ENCODE results near the gene METRN. TPM values are rescaled to one million over a fixed set of nuclear protein-coding genes. Genes with fewer than 3 reads are reported as not detected.

The METRN gene
- total RNA-seq, 2 experiments from 2014 or later = 35.3 to 37.7 TPM

- CTCF ChIA-PET = interaction anchor here (1.0 kb wide), 1 partner anchor 55 kb away, joined by 3 read pairs; no protein-coding TSS in a partner anchor
- POLR2A ChIA-PET = no interaction called here
Observed at GRCh38 chr16:766820-767640, 52.1 kb downstream of the METRN start.

GRCh38 chr16:767743-768235 is 52.9 kb downstream of the METRN start:
- POLR2A ChIA-PET = no interaction called here
- CTCF ChIA-PET = no interaction called here

- CTCF ChIA-PET = no interaction called here
- POLR2A ChIA-PET = no interaction called here
Observed at GRCh38 chr16:768428-768827, 53.5 kb downstream of the METRN start.

Other genes starting within 250 kb of the METRN start
- gene CAPN15, start 187.4 kb upstream of the METRN start, total RNA-seq = 100 to 1,000 TPM; 107 to 108 TPM
- gene PRR35, start 154.7 kb upstream of the METRN start, total RNA-seq = not detected
- gene NHLRC4, start 148.1 kb upstream of the METRN start, total RNA-seq = under 1 TPM; 0.25 to 0.27 TPM
- gene PIGQ, start 145.2 kb upstream of the METRN start, total RNA-seq = 10 to 100 TPM; 46.7 to 50.8 TPM
- 10 to 100 TPM in 1 of 2 experiments, 1 to 10 TPM in 1; 8.9 to 11.1 TPM for gene RAB40C, start 125.1 kb upstream of the METRN start, total RNA-seq
- gene WFIKKN1, start 84.1 kb upstream of the METRN start, total RNA-seq = under 1 TPM; 0.15 to 0.19 TPM
- gene METTL26, start 78.8 kb upstream of the METRN start, total RNA-seq = 100 to 1,000 TPM; 136 to 137 TPM
- 10 to 100 TPM; 63.5 to 73.0 TPM for gene MCRIP2, start 73.3 kb upstream of the METRN start, total RNA-seq
- gene WDR90, start 65.8 kb upstream of the METRN start, total RNA-seq = 10 to 100 TPM; 87.3 to 89.6 TPM
- gene RHOT2, start 47.0 kb upstream of the METRN start, total RNA-seq = 100 to 1,000 TPM; 136 to 147 TPM
- gene RHBDL1, start 39.4 kb upstream of the METRN start, total RNA-seq = under 1 TPM; 0.48 to 0.63 TPM
- gene STUB1, start 34.7 kb upstream of the METRN start, total RNA-seq = 100 to 1,000 TPM; 100 to 106 TPM
- 10 to 100 TPM; 48.7 to 49.3 TPM for gene JMJD8, start 30.8 kb upstream of the METRN start, total RNA-seq
- 10 to 100 TPM; 22.0 to 23.6 TPM for gene WDR24, start 24.7 kb upstream of the METRN start, total RNA-seq
- 1 to 10 TPM; 4.1 to 5.7 TPM for gene FBXL16, start 9.3 kb upstream of the METRN start, total RNA-seq
- gene ANTKMT, start 6.0 kb downstream of the METRN start, total RNA-seq = 10 to 100 TPM; 69.1 to 69.9 TPM
- 1 to 10 TPM; 8.6 TPM for gene CCDC78, start 11.3 kb downstream of the METRN start, total RNA-seq
- gene HAGHL, start 12.0 kb downstream of the METRN start, total RNA-seq = 10 to 100 TPM; 29.0 to 31.5 TPM
- 10 to 100 TPM; 33.4 to 34.5 TPM for gene CIAO3, start 25.9 kb downstream of the METRN start, total RNA-seq
- gene MSLN, start 45.6 kb downstream of the METRN start, total RNA-seq = not detected
- gene RPUSD1, start 73.3 kb downstream of the METRN start, total RNA-seq = 10 to 100 TPM; 40.6 to 44.4 TPM
- gene CHTF18, start 73.5 kb downstream of the METRN start, total RNA-seq = 100 to 1,000 TPM; 122 to 128 TPM
- gene GNG13, start 85.6 kb downstream of the METRN start, total RNA-seq = not detected